GM23338 (cell line): ENCODE measurements around the gene NCBP1. TPM values are rescaled to one million over a fixed set of nuclear protein-coding genes. Genes with fewer than 3 reads are reported as not detected.

Experiments
- ATAC-seq: fragments of 200-7000 bp; cut with Tn5 transposase; 3 replicates; pipeline ENCODE4 v1.9.1; 2020
- DNase-seq: peaks from one replicate; pipeline ENCODE4 v3.0.0-alpha.2; 2015; ENCODE audit warnings: low spot score
- H2AFZ ChIP-seq: fragments of 200-600 bp; sonication (generic); 2 replicates; pipeline ENCODE4 v1.8.0; 2016; ENCODE audit warnings: antibody characterized with exemption, mild to moderate bottlenecking, moderate library complexity
- H3F3A ChIP-seq: fragments of 200-600 bp; sonication (generic); replicated peaks from 2 replicates; pipeline ENCODE4 v1.8.0; 2017; ENCODE audit warnings: antibody characterized with exemption, mixed run types, low read depth
- H3K27ac ChIP-seq: fragments of 200-600 bp; sonication (generic); 2 replicates; pipeline ENCODE4 v1.6.1; 2016; ENCODE audit warnings: low read depth
- H3K27me3 ChIP-seq: fragments of 200-600 bp; sonication (generic); 2 replicates; pipeline ENCODE4 v1.8.0; 2016; ENCODE audit warnings: mild to moderate bottlenecking, mixed run types, moderate library complexity; ENCODE audit not compliant: insufficient read depth
- H3K36me3 ChIP-seq: fragments of 200-600 bp; sonication (generic); 2 replicates; pipeline ENCODE4 v1.8.0; 2016; ENCODE audit warnings: mild to moderate bottlenecking; ENCODE audit not compliant: insufficient read depth
- H3K4me1 ChIP-seq: fragments of 200-600 bp; sonication (generic); 2 replicates; pipeline ENCODE4 v1.8.0; 2016; ENCODE audit warnings: mild to moderate bottlenecking, moderate library complexity; ENCODE audit not compliant: insufficient read depth
- H3K4me2 ChIP-seq: fragments of 200-600 bp; sonication (generic); 2 replicates; pipeline ENCODE4 v1.7.1; 2017; ENCODE audit warnings: mixed run types
- H3K4me3 ChIP-seq: fragments of 200-600 bp; sonication (generic); 2 replicates; pipeline ENCODE4 v1.6.1; 2016; ENCODE audit warnings: mixed run types
- H3K79me2 ChIP-seq: fragments of 200-600 bp; sonication (generic); replicated peaks from 2 replicates; pipeline ENCODE4 v1.8.0; 2017; ENCODE audit warnings: mild to moderate bottlenecking; ENCODE audit not compliant: insufficient read depth
- H3K9me2 ChIP-seq: fragments of 200-600 bp; sonication (generic); 2 replicates; pipeline ENCODE4 v1.8.0; 2017; ENCODE audit not compliant: insufficient read depth
- H4K20me1 ChIP-seq: fragments of 200-600 bp; sonication (generic); replicated peaks from 2 replicates; pipeline ENCODE4 v1.8.0; 2017; ENCODE audit warnings: mild to moderate bottlenecking; ENCODE audit not compliant: insufficient read depth
- H3K27ac Mint-ChIP-seq: 2 replicates; pipeline ENCODE4 v1.8.0; 2020; ENCODE audit warnings: inconsistent platforms, mild to moderate bottlenecking, moderate library complexity, mixed read lengths
- H3K27me3 Mint-ChIP-seq: 3 replicates; pipeline ENCODE4 v1.8.0; 2022; ENCODE audit warnings: low read depth, mild to moderate bottlenecking, moderate library complexity, mixed read lengths, inconsistent platforms; ENCODE audit not compliant: insufficient read depth, poor library complexity
- H3K36me3 Mint-ChIP-seq: 3 replicates; pipeline ENCODE4 v1.8.0; 2021; ENCODE audit warnings: low read depth, mild to moderate bottlenecking, inconsistent platforms, moderate library complexity, mixed read lengths
- H3K4me1 Mint-ChIP-seq: 3 replicates; pipeline ENCODE4 v1.8.0; 2020; ENCODE audit warnings: mild to moderate bottlenecking, inconsistent platforms, mixed read lengths
- H3K4me3 Mint-ChIP-seq: 3 replicates; pipeline ENCODE4 v1.8.0; 2021; ENCODE audit warnings: moderate library complexity, mild to moderate bottlenecking, inconsistent platforms, mixed read lengths
- H3K9me3 Mint-ChIP-seq: 3 replicates; pipeline ENCODE4 v1.8.0; 2020; ENCODE audit warnings: moderate library complexity, mild to moderate bottlenecking, inconsistent platforms, mixed read lengths
- CREB1 ChIP-seq: fragments of 250-450 bp; sonication (Bioruptor Pico); IDR thresholded peaks from 2 replicates; pipeline ENCODE4 v1.5.0; 2020; ENCODE audit warnings: low read depth, mild to moderate bottlenecking, moderate library complexity
- EZH2 ChIP-seq: fragments of 200-600 bp; sonication (generic); IDR thresholded peaks from one replicate; pipeline ENCODE4 v1.8.0; 2017; ENCODE audit warnings: antibody characterized with exemption, mild to moderate bottlenecking, low read depth; ENCODE audit not compliant: unreplicated experiment
- EZH2phosphoT487 ChIP-seq: fragments of 200-600 bp; sonication (generic); IDR thresholded peaks from one replicate; pipeline ENCODE4 v1.8.1; 2018; ENCODE audit warnings: antibody characterized with exemption; ENCODE audit not compliant: unreplicated experiment
- JUNB ChIP-seq: IDR thresholded peaks from one replicate; pipeline ENCODE4 v1.6.1; 2016; ENCODE audit warnings: antibody characterized with exemption; ENCODE audit not compliant: unreplicated experiment
- NANOG ChIP-seq: IDR thresholded peaks from 2 replicates; pipeline ENCODE4 v1.6.1; 2016; ENCODE audit warnings: antibody characterized with exemption, borderline replicate concordance
- POLR2AphosphoS5 ChIP-seq: IDR thresholded peaks from 2 replicates; pipeline ENCODE4 v1.6.1; 2016; ENCODE audit warnings: antibody characterized with exemption, low read depth
- STAT1 ChIP-seq: IDR thresholded peaks from one replicate; pipeline ENCODE4 v1.6.1; 2016; ENCODE audit warnings: antibody characterized with exemption; ENCODE audit not compliant: unreplicated experiment
- ZNF114 ChIP-seq: fragments of 250-450 bp; sonication (Bioruptor Pico); IDR thresholded peaks from 2 replicates; pipeline ENCODE4 v1.5.0; 2020; ENCODE audit warnings: mild to moderate bottlenecking, moderate library complexity
- ZNF331 ChIP-seq: fragments of 250-450 bp; sonication (Bioruptor Pico); IDR thresholded peaks from 2 replicates; pipeline ENCODE4 v1.5.0; 2020; ENCODE audit warnings: low read depth, mild to moderate bottlenecking, moderate library complexity
- polyA plus RNA-seq: library from polyadenylated mRNA; unstranded; fragments of >200 nt; fragmentation: Nextera tagmentation; extraction: Ambion mirVana; gene quantifications from 2 replicates; pipeline ENCODE4 v1.2.1, GENCODE V29; 2016
- total RNA-seq: library from RNA; depleted of rRNA; stranded (reverse); fragments of >200 nt; shearing (Covaris generic); gene quantifications from 2 replicates; pipeline ENCODE4 v1.2.3, GENCODE V29; 2014
- TF ChIP-seq, protein P1 (sequence below): IDR thresholded peaks from one replicate; pipeline ENCODE4 v1.6.1; 2018; ENCODE audit warnings: antibody characterized with exemption; ENCODE audit not compliant: unreplicated experiment
- TF ChIP-seq, protein P2 (sequence below): fragments of 250-450 bp; sonication (Bioruptor Pico); IDR thresholded peaks from 2 replicates; pipeline ENCODE4 v1.5.0; 2020; ENCODE audit warnings: mild to moderate bottlenecking, moderate library complexity
- TF ChIP-seq, protein P3 (sequence below): IDR thresholded peaks from 2 replicates; pipeline ENCODE4 v1.6.1; 2016; ENCODE audit warnings: antibody characterized with exemption
- TF ChIP-seq, protein P4 (sequence below), 2 experiments: fragments of 200-600 bp in 1 of 2; sonication (generic) in 1 of 2; conservative IDR thresholded peaks; 2 replicates each; pipeline versions ENCODE4 v1.5.1 to v1.6.1; 2016 to 2017; ENCODE audit warnings: antibody characterized with exemption in 2 of 2, low read depth in 2 of 2, mild to moderate bottlenecking in 2 of 2, moderate library complexity in 1 of 2

The NCBP1 gene
- total and polyA plus RNA-seq, 2 experiments from 2014 or later: 43.9 to 60.2 TPM

DNA sequence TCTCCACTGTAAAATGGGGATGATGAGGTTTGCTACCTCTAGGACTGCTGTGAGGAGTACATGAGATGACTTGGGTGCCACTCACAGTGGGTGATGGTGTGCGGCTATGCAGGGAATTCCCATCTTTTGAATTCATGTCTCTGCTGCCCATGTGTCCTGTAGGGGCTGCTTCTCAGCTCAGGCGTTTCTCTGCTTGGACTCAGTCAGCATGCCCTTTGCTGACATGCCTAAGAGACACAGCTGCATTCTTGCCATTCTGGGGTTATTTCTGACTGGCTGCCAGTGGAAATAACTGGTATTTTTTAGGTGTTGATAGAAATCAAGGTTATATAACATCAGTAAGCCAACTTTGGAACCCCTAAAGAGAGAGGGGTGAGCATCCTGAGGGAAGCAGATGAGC is 87.8 kb downstream of the NCBP1 start:
- no peak overlapping the region for H2AFZ ChIP-seq
- H3K4me1 Mint-ChIP-seq: no peaks in the 10 kb centered on the region; the same call in 2 of the 3 replicates
- H3K9me3 Mint-ChIP-seq: peaks cover 5% of the 10 kb centered on the region; the same call in 1 of the 3 replicates
- no peak overlapping the region for H3K4me3 ChIP-seq
- no peak overlapping the region for H3K27ac Mint-ChIP-seq
- no peaks in the 10 kb centered on the region for H3K36me3 ChIP-seq
- no peaks in the 10 kb centered on the region for H3K9me2 ChIP-seq
- no peak overlapping the region for H3K4me2 ChIP-seq
- H3K27me3 ChIP-seq: no peaks in the 10 kb centered on the region
- no peak overlapping the region for H3K27ac ChIP-seq
- H3K4me3 Mint-ChIP-seq: no peak overlapping the region
- no peaks in the 10 kb centered on the region for H3K79me2 ChIP-seq
- no peaks in the 10 kb centered on the region for H3F3A ChIP-seq
- TF ChIP-seq, protein P1, sequence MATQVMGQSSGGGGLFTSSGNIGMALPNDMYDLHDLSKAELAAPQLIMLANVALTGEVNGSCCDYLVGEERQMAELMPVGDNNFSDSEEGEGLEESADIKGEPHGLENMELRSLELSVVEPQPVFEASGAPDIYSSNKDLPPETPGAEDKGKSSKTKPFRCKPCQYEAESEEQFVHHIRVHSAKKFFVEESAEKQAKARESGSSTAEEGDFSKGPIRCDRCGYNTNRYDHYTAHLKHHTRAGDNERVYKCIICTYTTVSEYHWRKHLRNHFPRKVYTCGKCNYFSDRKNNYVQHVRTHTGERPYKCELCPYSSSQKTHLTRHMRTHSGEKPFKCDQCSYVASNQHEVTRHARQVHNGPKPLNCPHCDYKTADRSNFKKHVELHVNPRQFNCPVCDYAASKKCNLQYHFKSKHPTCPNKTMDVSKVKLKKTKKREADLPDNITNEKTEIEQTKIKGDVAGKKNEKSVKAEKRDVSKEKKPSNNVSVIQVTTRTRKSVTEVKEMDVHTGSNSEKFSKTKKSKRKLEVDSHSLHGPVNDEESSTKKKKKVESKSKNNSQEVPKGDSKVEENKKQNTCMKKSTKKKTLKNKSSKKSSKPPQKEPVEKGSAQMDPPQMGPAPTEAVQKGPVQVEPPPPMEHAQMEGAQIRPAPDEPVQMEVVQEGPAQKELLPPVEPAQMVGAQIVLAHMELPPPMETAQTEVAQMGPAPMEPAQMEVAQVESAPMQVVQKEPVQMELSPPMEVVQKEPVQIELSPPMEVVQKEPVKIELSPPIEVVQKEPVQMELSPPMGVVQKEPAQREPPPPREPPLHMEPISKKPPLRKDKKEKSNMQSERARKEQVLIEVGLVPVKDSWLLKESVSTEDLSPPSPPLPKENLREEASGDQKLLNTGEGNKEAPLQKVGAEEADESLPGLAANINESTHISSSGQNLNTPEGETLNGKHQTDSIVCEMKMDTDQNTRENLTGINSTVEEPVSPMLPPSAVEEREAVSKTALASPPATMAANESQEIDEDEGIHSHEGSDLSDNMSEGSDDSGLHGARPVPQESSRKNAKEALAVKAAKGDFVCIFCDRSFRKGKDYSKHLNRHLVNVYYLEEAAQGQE: no peak
- TF ChIP-seq EZH2phosphoT487: no peak
- no peak for TF ChIP-seq CREB1 (CRISPR knock-in tag)
- TF ChIP-seq EZH2: no peak
- TF ChIP-seq POLR2AphosphoS5: no peak
- TF ChIP-seq, protein P2, sequence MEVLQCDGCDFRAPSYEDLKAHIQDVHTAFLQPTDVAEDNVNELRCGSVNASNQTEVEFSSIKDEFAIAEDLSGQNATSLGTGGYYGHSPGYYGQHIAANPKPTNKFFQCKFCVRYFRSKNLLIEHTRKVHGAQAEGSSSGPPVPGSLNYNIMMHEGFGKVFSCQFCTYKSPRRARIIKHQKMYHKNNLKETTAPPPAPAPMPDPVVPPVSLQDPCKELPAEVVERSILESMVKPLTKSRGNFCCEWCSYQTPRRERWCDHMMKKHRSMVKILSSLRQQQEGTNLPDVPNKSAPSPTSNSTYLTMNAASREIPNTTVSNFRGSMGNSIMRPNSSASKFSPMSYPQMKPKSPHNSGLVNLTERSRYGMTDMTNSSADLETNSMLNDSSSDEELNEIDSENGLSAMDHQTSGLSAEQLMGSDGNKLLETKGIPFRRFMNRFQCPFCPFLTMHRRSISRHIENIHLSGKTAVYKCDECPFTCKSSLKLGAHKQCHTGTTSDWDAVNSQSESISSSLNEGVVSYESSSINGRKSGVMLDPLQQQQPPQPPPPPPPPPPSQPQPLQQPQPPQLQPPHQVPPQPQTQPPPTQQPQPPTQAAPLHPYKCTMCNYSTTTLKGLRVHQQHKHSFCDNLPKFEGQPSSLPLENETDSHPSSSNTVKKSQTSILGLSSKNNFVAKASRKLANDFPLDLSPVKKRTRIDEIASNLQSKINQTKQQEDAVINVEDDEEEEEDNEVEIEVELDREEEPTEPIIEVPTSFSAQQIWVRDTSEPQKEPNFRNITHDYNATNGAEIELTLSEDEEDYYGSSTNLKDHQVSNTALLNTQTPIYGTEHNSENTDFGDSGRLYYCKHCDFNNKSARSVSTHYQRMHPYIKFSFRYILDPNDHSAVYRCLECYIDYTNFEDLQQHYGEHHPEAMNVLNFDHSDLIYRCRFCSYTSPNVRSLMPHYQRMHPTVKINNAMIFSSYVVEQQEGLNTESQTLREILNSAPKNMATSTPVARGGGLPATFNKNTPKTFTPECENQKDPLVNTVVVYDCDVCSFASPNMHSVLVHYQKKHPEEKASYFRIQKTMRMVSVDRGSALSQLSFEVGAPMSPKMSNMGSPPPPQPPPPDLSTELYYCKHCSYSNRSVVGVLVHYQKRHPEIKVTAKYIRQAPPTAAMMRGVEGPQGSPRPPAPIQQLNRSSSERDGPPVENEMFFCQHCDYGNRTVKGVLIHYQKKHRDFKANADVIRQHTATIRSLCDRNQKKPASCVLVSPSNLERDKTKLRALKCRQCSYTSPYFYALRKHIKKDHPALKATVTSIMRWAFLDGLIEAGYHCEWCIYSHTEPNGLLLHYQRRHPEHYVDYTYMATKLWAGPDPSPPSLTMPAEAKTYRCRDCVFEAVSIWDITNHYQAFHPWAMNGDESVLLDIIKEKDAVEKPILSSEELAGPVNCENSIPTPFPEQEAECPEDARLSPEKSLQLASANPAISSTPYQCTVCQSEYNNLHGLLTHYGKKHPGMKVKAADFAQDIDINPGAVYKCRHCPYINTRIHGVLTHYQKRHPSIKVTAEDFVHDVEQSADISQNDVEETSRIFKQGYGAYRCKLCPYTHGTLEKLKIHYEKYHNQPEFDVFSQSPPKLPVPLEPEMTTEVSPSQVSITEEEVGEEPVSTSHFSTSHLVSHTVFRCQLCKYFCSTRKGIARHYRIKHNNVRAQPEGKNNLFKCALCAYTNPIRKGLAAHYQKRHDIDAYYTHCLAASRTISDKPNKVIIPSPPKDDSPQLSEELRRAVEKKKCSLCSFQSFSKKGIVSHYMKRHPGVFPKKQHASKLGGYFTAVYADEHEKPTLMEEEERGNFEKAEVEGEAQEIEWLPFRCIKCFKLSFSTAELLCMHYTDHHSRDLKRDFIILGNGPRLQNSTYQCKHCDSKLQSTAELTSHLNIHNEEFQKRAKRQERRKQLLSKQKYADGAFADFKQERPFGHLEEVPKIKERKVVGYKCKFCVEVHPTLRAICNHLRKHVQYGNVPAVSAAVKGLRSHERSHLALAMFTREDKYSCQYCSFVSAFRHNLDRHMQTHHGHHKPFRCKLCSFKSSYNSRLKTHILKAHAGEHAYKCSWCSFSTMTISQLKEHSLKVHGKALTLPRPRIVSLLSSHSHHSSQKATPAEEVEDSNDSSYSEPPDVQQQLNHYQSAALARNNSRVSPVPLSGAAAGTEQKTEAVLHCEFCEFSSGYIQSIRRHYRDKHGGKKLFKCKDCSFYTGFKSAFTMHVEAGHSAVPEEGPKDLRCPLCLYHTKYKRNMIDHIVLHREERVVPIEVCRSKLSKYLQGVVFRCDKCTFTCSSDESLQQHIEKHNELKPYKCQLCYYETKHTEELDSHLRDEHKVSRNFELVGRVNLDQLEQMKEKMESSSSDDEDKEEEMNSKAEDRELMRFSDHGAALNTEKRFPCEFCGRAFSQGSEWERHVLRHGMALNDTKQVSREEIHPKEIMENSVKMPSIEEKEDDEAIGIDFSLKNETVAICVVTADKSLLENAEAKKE (CRISPR knock-in tag): no peak
- TF ChIP-seq, protein P3, sequence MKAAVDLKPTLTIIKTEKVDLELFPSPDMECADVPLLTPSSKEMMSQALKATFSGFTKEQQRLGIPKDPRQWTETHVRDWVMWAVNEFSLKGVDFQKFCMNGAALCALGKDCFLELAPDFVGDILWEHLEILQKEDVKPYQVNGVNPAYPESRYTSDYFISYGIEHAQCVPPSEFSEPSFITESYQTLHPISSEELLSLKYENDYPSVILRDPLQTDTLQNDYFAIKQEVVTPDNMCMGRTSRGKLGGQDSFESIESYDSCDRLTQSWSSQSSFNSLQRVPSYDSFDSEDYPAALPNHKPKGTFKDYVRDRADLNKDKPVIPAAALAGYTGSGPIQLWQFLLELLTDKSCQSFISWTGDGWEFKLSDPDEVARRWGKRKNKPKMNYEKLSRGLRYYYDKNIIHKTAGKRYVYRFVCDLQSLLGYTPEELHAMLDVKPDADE: no peak
- TF ChIP-seq JUNB: no peak
- TF ChIP-seq STAT1: no peak
- TF ChIP-seq, protein P4, sequence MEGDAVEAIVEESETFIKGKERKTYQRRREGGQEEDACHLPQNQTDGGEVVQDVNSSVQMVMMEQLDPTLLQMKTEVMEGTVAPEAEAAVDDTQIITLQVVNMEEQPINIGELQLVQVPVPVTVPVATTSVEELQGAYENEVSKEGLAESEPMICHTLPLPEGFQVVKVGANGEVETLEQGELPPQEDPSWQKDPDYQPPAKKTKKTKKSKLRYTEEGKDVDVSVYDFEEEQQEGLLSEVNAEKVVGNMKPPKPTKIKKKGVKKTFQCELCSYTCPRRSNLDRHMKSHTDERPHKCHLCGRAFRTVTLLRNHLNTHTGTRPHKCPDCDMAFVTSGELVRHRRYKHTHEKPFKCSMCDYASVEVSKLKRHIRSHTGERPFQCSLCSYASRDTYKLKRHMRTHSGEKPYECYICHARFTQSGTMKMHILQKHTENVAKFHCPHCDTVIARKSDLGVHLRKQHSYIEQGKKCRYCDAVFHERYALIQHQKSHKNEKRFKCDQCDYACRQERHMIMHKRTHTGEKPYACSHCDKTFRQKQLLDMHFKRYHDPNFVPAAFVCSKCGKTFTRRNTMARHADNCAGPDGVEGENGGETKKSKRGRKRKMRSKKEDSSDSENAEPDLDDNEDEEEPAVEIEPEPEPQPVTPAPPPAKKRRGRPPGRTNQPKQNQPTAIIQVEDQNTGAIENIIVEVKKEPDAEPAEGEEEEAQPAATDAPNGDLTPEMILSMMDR (conservative IDR thresholded peaks at IDR 0.05; ENCODE audit: low read depth in 2 of 2): no peak
- no peak for TF ChIP-seq ZNF331
- no peak for TF ChIP-seq ZNF114 (CRISPR knock-in tag)
- TF ChIP-seq NANOG: no peak
- H3K36me3 Mint-ChIP-seq: no peaks in the 10 kb centered on the region
- ATAC-seq (no peak), DNase-seq (no peak)
- no peaks in the 10 kb centered on the region for H3K4me1 ChIP-seq
- H4K20me1 ChIP-seq: no peaks in the 10 kb centered on the region
- peaks cover 9% of the 10 kb centered on the region for H3K27me3 Mint-ChIP-seq
